OCI-LY1 (cell line): ENCODE measurements around the gene CCDC73.

ENCODE experiments used
- CTCF ChIP-seq: fragments of 200-600 bp; sonication (generic), shearing (Covaris generic); IDR thresholded peaks from 2 replicates; pipeline ENCODE4 v1.5.1; 2017; ENCODE audit warnings: mild to moderate bottlenecking, antibody characterized with exemption, low read length, moderate library complexity, mixed read lengths
- EZH2 ChIP-seq: fragments of 200-600 bp; sonication (generic), shearing (Covaris generic); IDR thresholded peaks from 2 replicates; pipeline ENCODE4 v1.8.0; 2017; ENCODE audit warnings: borderline replicate concordance, mixed run types, mild to moderate bottlenecking, antibody characterized with exemption, low read length, moderate library complexity, mixed read lengths

DNA sequence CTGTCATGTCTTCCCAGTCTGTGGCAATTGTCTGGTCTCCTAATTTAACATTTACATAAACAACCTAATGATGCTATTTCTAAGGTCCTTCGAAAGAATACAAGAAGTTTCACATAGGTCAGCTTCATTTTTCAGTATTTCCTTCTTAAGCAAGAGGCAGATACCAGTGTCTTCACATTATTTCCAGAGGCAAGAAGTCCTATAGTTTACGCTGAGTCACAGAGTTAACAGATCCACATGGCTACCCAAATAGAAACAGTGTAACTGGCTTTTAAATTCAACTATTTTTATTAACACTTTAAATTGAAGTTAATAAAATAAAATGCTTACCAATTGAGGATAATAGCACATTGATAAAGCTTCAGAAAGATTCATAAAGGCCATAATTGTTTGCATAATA lies 46.1 kb upstream of the CCDC73 start:
- no peak for TF ChIP-seq CTCF
- TF ChIP-seq EZH2 = no peak
